Activated T-cell treated with anti-CD3 and anti-CD28 coated beads for 24 hours (primary cell): Measurements from ENCODE around the gene NRBF2.

Source experiments
- DNase-seq: peaks from one replicate; pipeline ENCODE4 v3.0.0-alpha.2; 2020; ENCODE audit warnings: low read depth

The NRBF2 gene

GRCh38 chr10:63164166-63164623 lies 31.1 kb downstream of the NRBF2 start:
- no peak for DNase-seq

GRCh38 chr10:63165249-63165648 lies 32.1 kb downstream of the NRBF2 start:
- DNase-seq, result no peak

- peak; percentile 20 for DNase-seq
Observed at GRCh38 chr10:63166742-63167258, 33.7 kb downstream of the NRBF2 start.

DNA sequence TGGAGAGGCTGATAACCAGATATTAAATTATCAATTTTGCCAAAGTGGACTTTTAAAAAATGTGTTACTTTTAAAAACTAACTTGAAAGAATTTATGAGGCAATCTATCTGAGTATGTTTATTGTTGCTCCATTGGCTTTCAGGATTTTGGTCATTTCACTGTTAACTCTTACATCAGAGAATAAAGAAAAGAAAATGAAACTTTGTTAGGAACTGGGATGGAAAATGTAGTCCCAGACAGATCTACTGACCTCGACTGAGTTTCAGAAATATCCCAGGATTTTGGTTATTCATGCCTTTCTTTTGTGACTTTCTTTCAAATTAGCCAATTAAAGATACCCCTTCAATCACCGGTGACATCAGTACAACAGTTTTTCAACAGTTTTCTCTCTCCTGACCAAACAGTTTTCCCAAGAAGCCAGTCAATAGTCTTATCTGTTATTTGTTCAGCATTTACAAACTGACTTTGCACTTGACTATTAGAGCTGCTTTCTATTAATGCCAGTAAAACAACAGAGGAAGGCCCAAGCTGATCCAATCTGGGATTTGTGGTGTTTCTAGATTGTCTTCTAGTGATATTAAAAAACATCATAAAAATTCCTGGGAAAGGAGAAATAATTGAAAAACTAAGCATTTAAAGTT lies 35.8 kb downstream of the NRBF2 start:
- no peak for DNase-seq

- DNase-seq, result no peak
Observed at GRCh38 chr10:63169624-63170023, 36.5 kb downstream of the NRBF2 start.

DNA sequence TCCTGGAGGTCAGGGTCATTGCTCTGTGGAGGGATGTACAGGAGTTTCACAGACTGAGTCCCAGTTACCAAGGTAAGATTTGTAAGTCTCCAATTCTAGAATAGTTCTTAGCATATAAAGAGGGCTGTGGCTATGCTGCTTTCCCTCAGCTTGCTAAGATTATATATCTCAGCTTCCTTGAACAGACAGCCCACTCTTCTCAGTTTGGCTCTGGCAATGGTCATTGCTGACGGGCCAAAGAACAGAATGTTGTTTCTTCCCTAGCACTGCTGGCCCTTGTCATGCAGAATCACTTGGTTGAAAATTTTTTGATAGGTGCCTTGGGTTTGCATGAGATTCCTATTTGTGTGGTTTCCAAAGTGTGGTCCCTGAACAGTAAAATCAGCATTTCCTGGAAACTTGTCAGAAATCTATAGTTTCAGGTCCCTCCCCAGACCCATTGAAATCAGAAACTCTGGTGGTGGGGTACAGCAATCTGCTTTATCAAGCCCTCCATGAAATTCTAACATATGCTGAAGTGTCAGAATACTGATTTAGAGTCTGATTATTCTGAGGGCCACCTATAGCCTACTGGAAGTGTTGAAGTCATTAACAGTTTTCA lies 38.2 kb downstream of the NRBF2 start:
- DNase-seq, result no peak

DNA sequence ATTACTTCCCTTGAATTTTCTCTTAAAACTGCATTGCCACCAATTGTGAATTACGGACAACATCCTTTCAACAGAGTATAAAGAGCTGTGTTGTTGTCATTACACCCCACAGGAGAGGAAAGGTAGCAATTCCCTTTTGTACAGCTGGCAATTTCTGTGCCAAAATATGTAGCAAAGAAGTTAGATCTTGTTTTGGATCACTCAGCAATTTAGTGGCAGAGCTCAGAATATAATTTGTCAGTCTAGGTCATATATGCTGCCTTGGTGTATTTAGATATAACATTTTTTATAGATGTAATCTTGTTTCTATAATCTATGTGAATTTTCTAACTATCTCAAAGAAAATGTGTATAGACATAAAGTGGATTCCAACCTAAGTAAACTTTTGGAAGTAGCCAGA lies 38.8 kb downstream of the NRBF2 start:
- no peak for DNase-seq

- DNase-seq, result no peak
Observed at GRCh38 chr10:63173468-63174232, 40.5 kb downstream of the NRBF2 start.

DNA sequence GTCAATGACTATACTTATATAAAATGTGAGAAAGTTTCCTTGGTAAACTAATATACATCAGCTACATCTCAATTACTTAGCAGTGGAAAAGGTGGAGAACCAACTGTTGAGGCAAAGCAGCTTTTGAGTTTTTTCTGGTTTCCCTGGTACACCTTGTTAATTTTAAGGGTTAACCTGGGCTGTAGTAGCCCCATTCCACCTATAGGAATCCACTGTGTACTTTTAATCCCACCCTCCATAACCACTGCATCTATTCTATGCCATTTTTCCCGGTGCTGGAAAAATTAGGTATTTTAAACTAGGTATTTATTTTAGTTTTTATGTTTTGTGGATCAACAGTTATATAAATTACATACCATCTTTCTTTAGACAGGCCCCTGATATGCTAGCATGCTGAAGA lies 42.4 kb downstream of the NRBF2 start:
- no peak for DNase-seq

DNA sequence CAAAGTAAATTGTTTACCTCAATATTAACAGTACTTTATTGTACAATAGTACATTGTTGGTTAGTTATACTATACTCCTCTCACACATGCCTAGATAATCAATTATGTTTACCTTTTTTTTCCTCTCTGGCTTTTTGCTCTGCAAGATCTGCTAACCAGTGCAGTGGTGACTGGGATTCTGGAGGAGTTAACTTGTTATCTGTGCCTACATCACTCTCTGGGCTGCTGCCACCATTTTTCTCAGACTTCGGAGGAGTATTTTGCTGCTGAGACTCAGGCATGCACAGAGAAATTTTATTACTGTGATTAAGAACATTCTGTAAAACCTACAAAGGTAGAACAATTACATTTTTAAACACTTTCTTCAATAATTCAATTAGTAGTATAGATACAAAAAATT lies 59.7 kb downstream of the NRBF2 start:
- no peak for DNase-seq

DNA sequence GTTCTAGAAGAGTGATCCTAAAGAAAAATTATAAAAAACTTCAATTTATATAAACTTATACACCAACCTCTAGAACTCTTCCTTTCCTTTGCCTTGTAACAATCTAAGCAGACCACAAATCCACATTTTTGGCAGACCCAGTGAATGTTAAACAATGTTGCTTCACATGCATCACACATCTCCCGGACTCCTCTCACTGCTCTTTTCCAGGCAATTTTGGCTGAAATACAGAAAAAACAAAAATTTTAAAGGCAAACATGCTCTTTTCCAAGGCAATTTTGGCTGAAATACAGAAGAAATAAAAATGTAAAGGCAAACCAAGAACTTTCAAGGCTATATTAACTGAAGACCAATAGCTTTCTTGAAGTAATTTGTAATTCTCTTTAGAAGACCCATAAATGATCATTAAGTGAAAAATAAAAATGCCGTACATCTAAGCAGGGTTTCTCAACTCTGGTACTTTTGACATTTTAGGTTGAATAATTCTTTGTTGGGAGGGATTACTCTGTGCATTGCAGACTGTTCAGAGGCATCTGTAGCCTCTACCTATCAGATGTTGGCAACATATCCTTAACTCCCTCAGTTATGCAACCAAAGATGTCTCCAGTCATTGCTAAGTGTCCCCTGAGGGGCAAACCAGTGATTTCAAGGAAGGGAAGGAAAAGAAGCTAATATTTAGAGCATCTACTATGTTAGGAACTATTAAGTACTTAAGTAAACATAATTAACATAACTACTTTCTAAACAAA lies 64.4 kb downstream of the NRBF2 start:
- no peak for DNase-seq

DNA sequence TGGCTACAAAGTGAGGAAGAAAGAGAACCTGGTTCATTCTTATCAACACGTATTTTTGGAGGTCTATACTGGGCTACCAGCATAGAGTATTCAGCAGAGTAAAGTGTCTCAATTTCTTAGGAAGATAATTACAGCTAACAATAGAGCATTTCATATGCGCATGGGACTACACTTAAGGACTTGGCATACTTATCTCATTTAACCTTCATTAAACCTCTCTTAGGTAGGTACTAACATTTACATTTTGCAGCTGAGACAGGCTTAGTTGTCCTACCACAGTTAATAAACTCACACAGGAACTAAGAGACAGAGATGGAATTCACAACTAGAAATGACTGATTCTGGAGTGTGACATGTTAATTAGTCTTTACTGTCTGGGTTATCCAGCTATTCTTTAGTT lies 66.6 kb downstream of the NRBF2 start:
- DNase-seq, result no peak

DNA sequence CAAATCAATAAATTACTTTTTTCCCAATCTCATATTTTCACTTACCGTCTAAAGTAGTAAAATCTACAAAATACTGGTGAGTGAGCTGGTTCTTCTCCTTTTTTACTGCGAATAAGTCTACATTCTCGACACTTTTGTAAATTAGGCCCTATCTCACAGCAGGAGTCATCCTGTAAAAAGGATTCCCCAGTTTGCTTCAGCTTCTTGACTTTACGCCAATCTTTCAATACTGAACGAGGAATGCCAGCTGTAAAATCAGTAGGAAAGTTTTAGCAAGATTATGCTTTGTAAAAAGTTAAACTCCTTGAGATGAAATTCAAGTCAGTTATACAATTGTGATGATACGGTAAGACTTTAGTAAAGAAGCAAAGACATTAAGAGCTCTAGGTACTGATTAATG lies 67.3 kb downstream of the NRBF2 start:
- no peak for DNase-seq

DNA sequence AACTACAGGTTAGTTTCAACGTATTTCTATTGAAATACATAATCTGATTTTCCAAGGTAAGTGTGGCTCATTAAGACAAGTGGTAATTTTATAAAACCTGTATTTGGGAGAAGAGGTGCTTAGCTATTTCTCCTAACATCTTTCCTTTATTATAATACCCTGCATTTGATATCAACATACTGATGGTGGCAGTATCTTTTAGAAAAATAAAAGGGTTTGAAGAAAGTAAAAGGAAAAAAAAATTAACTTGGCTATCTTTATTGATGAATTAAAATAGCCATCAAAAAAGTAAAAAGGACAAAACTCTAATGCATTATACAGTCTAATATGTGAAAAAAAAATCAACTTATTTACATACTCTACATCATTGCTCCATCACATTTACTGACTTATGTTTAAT lies 68.0 kb downstream of the NRBF2 start:
- DNase-seq, result no peak
